GM12878 (cell line): ENCODE data around the gene MAD1L1. TPM values are rescaled to one million over a fixed set of nuclear protein-coding genes. Genes with fewer than 3 reads are reported as not detected.

ENCODE experiments used
- ATAC-seq: fragments of 200-7000 bp; cut with Tn5 transposase; 3 replicates; pipeline ENCODE4 v1.9.1; 2020; ENCODE audit warnings: mild to moderate bottlenecking, moderate library complexity
- BruUV-seq: library from RNA; stranded (reverse); fragments of 400-500 nt; replicated peaks from 2 replicates; lab custom pipeline; 2021; lab: Mats Ljungman, UMichigan
- CTCF ChIA-PET: fragments of 300-600 bp; sonication (Branson Sonifier 250); formaldehyde crosslinking; extraction: SDS; loops from one replicate; lab custom pipeline; 2021; ENCODE audit warnings: inconsistent platforms; lab: Yijun Ruan, JAX
- POLR2A ChIA-PET: fragments of 350-600 bp; formaldehyde crosslinking; extraction: SDS; loops from one replicate; lab custom pipeline; 2021; ENCODE audit warnings: inconsistent platforms; lab: Charles Lee
- RAD21 ChIA-PET: fragments of 300-600 bp; sonication (Branson Sonifier 250); formaldehyde crosslinking; loops from one replicate; lab custom pipeline; 2023; ENCODE audit warnings: antibody characterized with exemption; ENCODE audit not compliant: unreplicated experiment; lab: Charles Lee
- SMC1A ChIA-PET: fragments of 300-600 bp; sonication (Branson Sonifier 250); formaldehyde crosslinking; loops from one replicate; lab custom pipeline; 2023; ENCODE audit not compliant: unreplicated experiment, uncharacterized antibody; lab: Charles Lee
- DNase-seq: peaks from one replicate; pipeline ENCODE4 v3.0.0-alpha.2; 2011; ENCODE audit warnings: low read depth, low spot score
- FAIRE-seq: peaks from 3 replicates; lab custom pipeline; 2011; peaks lifted over from hg19 to GRCh38; lab: Jason Lieb, UNC
- H2AFZ ChIP-seq: 2 replicates; pipeline ENCODE4 v1.6.0; 2011; ENCODE audit warnings: low read depth, low read length, control low read depth; ENCODE audit not compliant: control insufficient read depth
- H3K27ac ChIP-seq: 2 replicates; pipeline ENCODE4 v1.5.1; 2011; ENCODE audit warnings: control low read depth; ENCODE audit not compliant: control insufficient read depth, insufficient read depth
- H3K27me3 ChIP-seq, 2 experiments: replicated peaks in 1 of 2; 2 replicates each; pipeline versions ENCODE4 v1.6.0 to v1.6.1; 2011; ENCODE audit warnings: low read length in 1 of 2; ENCODE audit not compliant: control insufficient read depth in 2 of 2, insufficient read depth in 2 of 2
- H3K36me3 ChIP-seq, 2 experiments: 2 replicates each; pipeline ENCODE4 v1.5.1; 2011; ENCODE audit warnings: low read length in 1 of 2; ENCODE audit not compliant: control insufficient read depth in 2 of 2, insufficient read depth in 2 of 2
- H3K4me1 ChIP-seq: 2 replicates; pipeline ENCODE4 v1.6.1; 2011; ENCODE audit warnings: mild to moderate bottlenecking, low read length, moderate library complexity, mixed read lengths; ENCODE audit not compliant: control insufficient read depth, insufficient read depth
- H3K4me2 ChIP-seq: 2 replicates; pipeline ENCODE4 v1.6.0; 2011; ENCODE audit warnings: control low read depth; ENCODE audit not compliant: control insufficient read depth, insufficient read depth
- H3K4me3 ChIP-seq: fragments of 200-600 bp; sonication (generic); 2 replicates; pipeline ENCODE4 v1.5.1; 2016
- H3K79me2 ChIP-seq: 2 replicates; pipeline ENCODE4 v1.6.0; 2011; ENCODE audit warnings: low read length; ENCODE audit not compliant: control insufficient read depth, insufficient read depth
- H3K9ac ChIP-seq: 2 replicates; pipeline ENCODE4 v1.8.0; 2011; ENCODE audit warnings: low read length, control low read depth, mixed read lengths; ENCODE audit not compliant: control insufficient read depth, insufficient read depth
- H3K9me3 ChIP-seq: replicated peaks from 3 replicates; pipeline ENCODE4 v1.5.1; 2011; ENCODE audit warnings: mild to moderate bottlenecking, low read length; ENCODE audit not compliant: control insufficient read depth, insufficient read depth
- H4K20me1 ChIP-seq: 2 replicates; pipeline ENCODE4 v1.6.0; 2011; ENCODE audit not compliant: control insufficient read depth, insufficient read depth
- CHD4 ChIP-seq: fragments of 200-600 bp; sonication (generic); IDR thresholded peaks from 2 replicates; pipeline ENCODE4 v1.6.1; 2016; ENCODE audit warnings: mild to moderate bottlenecking
- FOS ChIP-seq: IDR thresholded peaks from 3 replicates; pipeline ENCODE4 v1.6.1; 2011; ENCODE audit warnings: borderline replicate concordance; ENCODE audit not compliant: insufficient read length; ENCODE audit errors: extremely low read depth
- FOXM1 ChIP-seq: IDR thresholded peaks from 2 replicates; pipeline ENCODE4 v1.6.1; 2012; ENCODE audit warnings: low read depth, mild to moderate bottlenecking, inconsistent platforms, low read length, moderate library complexity
- NFXL1 ChIP-seq: fragments of 450-650 bp; IDR thresholded peaks from 2 replicates; pipeline ENCODE4 v1.6.1; 2017; ENCODE audit warnings: antibody characterized with exemption, mild to moderate bottlenecking, borderline replicate concordance
- NR2F1 ChIP-seq: fragments of 450-650 bp; conservative IDR thresholded peaks from 2 replicates; pipeline ENCODE4 v1.6.1; 2017; ENCODE audit warnings: mild to moderate bottlenecking
- PAX5 ChIP-seq: IDR thresholded peaks from 2 replicates; pipeline ENCODE4 v1.6.1; 2011; ENCODE audit warnings: low read depth, low read length, borderline replicate concordance
- SMARCA5 ChIP-seq: fragments of 450-650 bp; IDR thresholded peaks from 2 replicates; pipeline ENCODE4 v1.6.1; 2017; ENCODE audit warnings: mild to moderate bottlenecking
- SPI1 ChIP-seq: IDR thresholded peaks from 2 replicates; pipeline ENCODE4 v1.6.1; 2011; ENCODE audit warnings: low read depth, mild to moderate bottlenecking, low read length, moderate library complexity, borderline replicate concordance; ENCODE audit not compliant: insufficient read depth
- SUZ12 ChIP-seq: fragments of 200-600 bp; sonication (generic); IDR thresholded peaks from one replicate; pipeline ENCODE4 v1.6.1; 2018; ENCODE audit warnings: antibody characterized with exemption, mild to moderate bottlenecking; ENCODE audit not compliant: unreplicated experiment
- ZBED1 ChIP-seq: IDR thresholded peaks from 2 replicates; pipeline ENCODE4 v1.6.1; 2016; ENCODE audit warnings: borderline replicate concordance
- ZNF274 ChIP-seq: IDR thresholded peaks from one replicate; pipeline ENCODE4 v1.8.0; 2011; ENCODE audit not compliant: insufficient read length, insufficient read depth
- WGBS: methylation state at CpG from one replicate; pipeline ENCODE4 v1.1.6; 2016; ENCODE audit warnings: low lambda C conversion rate; ENCODE audit not compliant: insufficient replicate concordance, insufficient coverage; ENCODE audit errors: missing lambda C conversion rate; 5-methylcytosine and 5-hydroxymethylcytosine counted together
- in situ Hi-C: fragments of 300-500 bp; cut with MboI; formaldehyde crosslinking; loops from 9 replicates; pipeline ENCODE4 v1.14.3; 2018; ENCODE audit warnings: mixed read lengths
- intact Hi-C: fragments of 100-400 bp; cut with micrococcal nuclease; formaldehyde crosslinking; loops from one replicate; pipeline ENCODE4 v1.14.2; 2022; ENCODE audit not compliant: unreplicated experiment
- polyA plus RNA-seq, 11 experiments: library from polyadenylated mRNA; depleted of rRNA in 4 of 11; unstranded in 6 of 11; stranded (reverse) in 5 of 11; fragments of >200 nt; fragmentation: Nextera tagmentation in 4 of 11; fragmentation: Illumina TruSeq in 1 of 11; extraction: Ambion mirVana in 4 of 11; extraction: Trizol in 1 of 11; gene quantifications; 1 replicate in 1 of 11; 2 replicates in 10 of 11; pipeline versions ENCODE4 v1.2.1 to v1.2.3, GENCODE V29; 2011 to 2016; ENCODE audit warnings: inconsistent platforms in 2 of 11, missing spikeins in 2 of 11, low read depth in 1 of 11
- total RNA-seq, 4 experiments: library from RNA; depleted of rRNA in 3 of 4; stranded (reverse); fragments of >200 nt in 3 of 4; fragmentation: Illumina TruSeq in 1 of 4; extraction: Trizol in 1 of 4; gene quantifications; 2 replicates each; pipeline versions ENCODE4 v1.2.1 to v1.2.3, GENCODE V29; 2013 to 2021
- TF ChIP-seq, protein P1 (sequence below): fragments of 450-650 bp; formaldehyde crosslinking; IDR thresholded peaks from 2 replicates; pipeline ENCODE4 v1.4.0; 2022; ENCODE audit warnings: mild to moderate bottlenecking, moderate library complexity
- TF ChIP-seq, protein P2 (sequence below): fragments of 450-650 bp; IDR thresholded peaks from 2 replicates; pipeline ENCODE4 v1.6.1; 2017; ENCODE audit warnings: mild to moderate bottlenecking
- TF ChIP-seq, protein P3 (sequence below): fragments of 450-650 bp; IDR thresholded peaks from 2 replicates; pipeline ENCODE4 v1.6.1; 2014; ENCODE audit warnings: mild to moderate bottlenecking
- TF ChIP-seq, protein P4 (sequence below): fragments of 150-350 bp; IDR thresholded peaks from 2 replicates; pipeline ENCODE4 v1.6.1; 2014; ENCODE audit warnings: mild to moderate bottlenecking, low read depth, low read length

MAD1L1 gene
- total and polyA plus RNA-seq, 10 of the 15 experiments (the other 5 are each of a cell fraction or from before 2014, with no cell fraction given) = 2.2 to 76.8 (median 38.3) TPM

DNA sequence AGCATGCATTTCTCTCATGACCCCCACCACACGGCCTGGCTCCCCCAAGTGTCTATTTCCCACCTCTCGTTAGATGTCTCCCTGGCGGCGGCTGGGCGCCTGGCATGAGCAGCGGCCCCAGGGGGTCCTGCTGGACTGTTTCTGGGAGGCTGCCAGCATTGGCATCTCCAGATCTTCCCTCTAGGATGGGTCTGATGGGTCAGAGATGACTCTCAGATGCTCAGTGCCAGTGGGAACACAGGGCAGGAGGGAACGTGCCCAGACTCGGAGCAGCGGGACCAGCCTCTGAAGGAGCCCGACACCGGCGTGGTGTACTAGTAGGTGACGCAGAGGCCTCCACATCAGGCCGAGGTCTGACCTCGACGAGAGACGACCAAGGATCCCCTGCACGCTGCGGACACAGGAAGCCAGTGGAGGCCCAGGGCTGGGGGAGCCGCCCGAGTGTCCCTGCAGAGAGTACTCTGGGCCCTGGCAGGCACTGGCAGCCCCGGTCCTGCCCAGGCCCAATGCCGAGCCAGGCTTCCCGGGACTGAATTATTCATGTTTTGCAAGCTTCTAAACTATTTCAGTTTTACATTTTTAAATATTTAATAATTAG is 323.8 kb downstream of the MAD1L1 start:
- WGBS = 87% methylated on average over 24 of the region's 24 CpGs
- no peaks in the 10 kb centered on the region for H3K79me2 ChIP-seq
- in situ Hi-C loops (no loop called here), intact Hi-C loops (no loop called here)
- H3K9me3 ChIP-seq = no peaks in the 10 kb centered on the region
- no peak overlapping the region for H3K9ac ChIP-seq
- ATAC-seq (no peak), DNase-seq (no peak), FAIRE-seq (no peak)
- no peaks in the 10 kb centered on the region for H3K27me3 ChIP-seq
- H3K4me3 ChIP-seq = no peak overlapping the region
- CTCF ChIA-PET = no interaction called here
- POLR2A ChIA-PET = no interaction called here
- no TSS peak for BruUV-seq
- no peak for TF ChIP-seq FOXM1
- TF ChIP-seq CHD4 = no peak
- TF ChIP-seq SMARCA5 = no peak
- TF ChIP-seq, protein P1, sequence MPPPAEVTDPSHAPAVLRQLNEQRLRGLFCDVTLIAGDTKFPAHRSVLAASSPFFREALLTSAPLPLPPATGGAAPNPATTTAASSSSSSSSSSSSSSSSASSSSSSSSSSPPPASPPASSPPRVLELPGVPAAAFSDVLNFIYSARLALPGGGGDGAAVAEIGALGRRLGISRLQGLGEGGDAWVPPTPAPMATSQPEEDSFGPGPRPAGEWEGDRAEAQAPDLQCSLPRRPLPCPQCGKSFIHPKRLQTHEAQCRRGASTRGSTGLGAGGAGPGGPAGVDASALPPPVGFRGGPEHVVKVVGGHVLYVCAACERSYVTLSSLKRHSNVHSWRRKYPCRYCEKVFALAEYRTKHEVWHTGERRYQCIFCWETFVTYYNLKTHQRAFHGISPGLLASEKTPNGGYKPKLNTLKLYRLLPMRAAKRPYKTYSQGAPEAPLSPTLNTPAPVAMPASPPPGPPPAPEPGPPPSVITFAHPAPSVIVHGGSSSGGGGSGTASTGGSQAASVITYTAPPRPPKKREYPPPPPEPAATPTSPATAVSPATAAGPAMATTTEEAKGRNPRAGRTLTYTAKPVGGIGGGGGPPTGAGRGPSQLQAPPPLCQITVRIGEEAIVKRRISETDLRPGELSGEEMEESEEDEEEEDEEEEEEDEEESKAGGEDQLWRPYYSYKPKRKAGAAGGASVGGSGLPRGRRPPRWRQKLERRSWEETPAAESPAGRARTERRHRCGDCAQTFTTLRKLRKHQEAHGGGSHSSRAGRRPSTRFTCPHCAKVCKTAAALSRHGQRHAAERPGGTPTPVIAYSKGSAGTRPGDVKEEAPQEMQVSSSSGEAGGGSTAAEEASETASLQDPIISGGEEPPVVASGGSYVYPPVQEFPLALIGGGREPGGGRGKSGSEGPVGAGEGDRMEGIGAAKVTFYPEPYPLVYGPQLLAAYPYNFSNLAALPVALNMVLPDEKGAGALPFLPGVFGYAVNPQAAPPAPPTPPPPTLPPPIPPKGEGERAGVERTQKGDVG (CRISPR knock-in tag) = no peak
- TF ChIP-seq, protein P2, sequence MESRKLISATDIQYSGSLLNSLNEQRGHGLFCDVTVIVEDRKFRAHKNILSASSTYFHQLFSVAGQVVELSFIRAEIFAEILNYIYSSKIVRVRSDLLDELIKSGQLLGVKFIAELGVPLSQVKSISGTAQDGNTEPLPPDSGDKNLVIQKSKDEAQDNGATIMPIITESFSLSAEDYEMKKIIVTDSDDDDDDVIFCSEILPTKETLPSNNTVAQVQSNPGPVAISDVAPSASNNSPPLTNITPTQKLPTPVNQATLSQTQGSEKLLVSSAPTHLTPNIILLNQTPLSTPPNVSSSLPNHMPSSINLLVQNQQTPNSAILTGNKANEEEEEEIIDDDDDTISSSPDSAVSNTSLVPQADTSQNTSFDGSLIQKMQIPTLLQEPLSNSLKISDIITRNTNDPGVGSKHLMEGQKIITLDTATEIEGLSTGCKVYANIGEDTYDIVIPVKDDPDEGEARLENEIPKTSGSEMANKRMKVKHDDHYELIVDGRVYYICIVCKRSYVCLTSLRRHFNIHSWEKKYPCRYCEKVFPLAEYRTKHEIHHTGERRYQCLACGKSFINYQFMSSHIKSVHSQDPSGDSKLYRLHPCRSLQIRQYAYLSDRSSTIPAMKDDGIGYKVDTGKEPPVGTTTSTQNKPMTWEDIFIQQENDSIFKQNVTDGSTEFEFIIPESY = no peak
- no peak for TF ChIP-seq ZNF274
- no peak for TF ChIP-seq SUZ12
- TF ChIP-seq NFXL1 = no peak
- TF ChIP-seq, protein P3, sequence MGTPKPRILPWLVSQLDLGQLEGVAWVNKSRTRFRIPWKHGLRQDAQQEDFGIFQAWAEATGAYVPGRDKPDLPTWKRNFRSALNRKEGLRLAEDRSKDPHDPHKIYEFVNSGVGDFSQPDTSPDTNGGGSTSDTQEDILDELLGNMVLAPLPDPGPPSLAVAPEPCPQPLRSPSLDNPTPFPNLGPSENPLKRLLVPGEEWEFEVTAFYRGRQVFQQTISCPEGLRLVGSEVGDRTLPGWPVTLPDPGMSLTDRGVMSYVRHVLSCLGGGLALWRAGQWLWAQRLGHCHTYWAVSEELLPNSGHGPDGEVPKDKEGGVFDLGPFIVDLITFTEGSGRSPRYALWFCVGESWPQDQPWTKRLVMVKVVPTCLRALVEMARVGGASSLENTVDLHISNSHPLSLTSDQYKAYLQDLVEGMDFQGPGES = no peak
- no peak for TF ChIP-seq ZBED1
- TF ChIP-seq NR2F1 = no peak
- TF ChIP-seq PAX5 = no peak
- TF ChIP-seq, protein P4, sequence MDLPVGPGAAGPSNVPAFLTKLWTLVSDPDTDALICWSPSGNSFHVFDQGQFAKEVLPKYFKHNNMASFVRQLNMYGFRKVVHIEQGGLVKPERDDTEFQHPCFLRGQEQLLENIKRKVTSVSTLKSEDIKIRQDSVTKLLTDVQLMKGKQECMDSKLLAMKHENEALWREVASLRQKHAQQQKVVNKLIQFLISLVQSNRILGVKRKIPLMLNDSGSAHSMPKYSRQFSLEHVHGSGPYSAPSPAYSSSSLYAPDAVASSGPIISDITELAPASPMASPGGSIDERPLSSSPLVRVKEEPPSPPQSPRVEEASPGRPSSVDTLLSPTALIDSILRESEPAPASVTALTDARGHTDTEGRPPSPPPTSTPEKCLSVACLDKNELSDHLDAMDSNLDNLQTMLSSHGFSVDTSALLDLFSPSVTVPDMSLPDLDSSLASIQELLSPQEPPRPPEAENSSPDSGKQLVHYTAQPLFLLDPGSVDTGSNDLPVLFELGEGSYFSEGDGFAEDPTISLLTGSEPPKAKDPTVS = no peak
- TF ChIP-seq FOS = no peak
- no peak for TF ChIP-seq SPI1
- SMC1A ChIA-PET = no interaction called here
- H2AFZ ChIP-seq = no peak overlapping the region
- no peak overlapping the region for H3K4me2 ChIP-seq
- H3K4me1 ChIP-seq = no peaks in the 10 kb centered on the region
- H3K27ac ChIP-seq = no peak overlapping the region
- H4K20me1 ChIP-seq = no peaks in the 10 kb centered on the region
- peaks cover 0 to 3% of the 10 kb centered on the region in 2 experiments; a peak in 3 of 4 replicates for H3K36me3 ChIP-seq
- RAD21 ChIA-PET = no interaction called here
